GM18498 (cell line): Measurements from ENCODE around the gene OPRL1.

Experiments
- ATAC-seq: cut with Tn5 transposase; IDR thresholded peaks from one replicate; pipeline ENCODE4 v1.9.1; 2021; ENCODE audit warnings: mild to moderate bottlenecking, moderate library complexity; ENCODE audit not compliant: unreplicated experiment

The OPRL1 gene

DNA sequence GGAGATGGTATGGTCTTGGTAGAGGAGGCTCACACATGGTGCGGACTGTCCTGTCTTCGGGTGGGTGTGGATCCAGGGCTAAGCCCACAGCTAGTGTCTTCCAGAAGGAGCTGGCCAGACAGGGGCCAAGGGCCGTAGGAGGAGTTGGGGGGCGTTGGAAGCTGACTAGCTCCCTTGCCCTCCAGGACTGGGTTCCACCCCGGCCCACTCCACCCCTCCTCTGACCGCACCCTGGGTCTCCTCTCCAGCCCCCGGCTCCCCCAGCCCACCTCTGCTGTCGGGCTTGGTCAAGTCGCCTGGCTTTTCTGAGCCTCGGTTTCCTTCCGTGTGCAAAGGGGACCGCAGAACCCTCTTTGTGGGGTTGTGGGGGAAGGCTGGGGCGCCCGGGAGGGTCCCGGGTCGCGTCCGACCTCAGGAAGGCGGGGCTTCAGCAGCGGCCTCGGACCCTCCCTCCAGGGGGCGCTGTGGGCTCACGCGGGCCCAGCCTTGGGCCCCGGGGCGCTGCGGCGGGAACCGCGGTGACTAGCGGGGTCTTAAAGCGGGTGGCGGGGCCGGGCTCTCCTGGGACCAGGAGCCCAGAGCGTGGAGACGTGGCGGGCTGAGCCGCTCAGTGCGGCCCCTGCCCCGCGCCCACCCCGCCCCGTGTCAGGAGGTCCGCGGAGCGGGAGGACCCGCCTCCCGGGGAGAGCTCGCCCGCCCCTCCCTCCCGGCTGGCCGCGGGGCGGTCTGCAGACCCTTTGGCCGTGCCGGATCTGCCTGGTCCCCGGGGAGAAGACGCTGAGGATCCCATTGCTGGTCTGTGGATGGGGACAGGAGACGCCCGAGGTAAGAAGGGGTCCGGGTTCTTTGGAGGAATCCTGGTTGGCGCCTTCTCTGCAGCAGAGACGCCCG, 22.1 kb downstream of the OPRL1 start:
- ATAC-seq: no peak

DNA sequence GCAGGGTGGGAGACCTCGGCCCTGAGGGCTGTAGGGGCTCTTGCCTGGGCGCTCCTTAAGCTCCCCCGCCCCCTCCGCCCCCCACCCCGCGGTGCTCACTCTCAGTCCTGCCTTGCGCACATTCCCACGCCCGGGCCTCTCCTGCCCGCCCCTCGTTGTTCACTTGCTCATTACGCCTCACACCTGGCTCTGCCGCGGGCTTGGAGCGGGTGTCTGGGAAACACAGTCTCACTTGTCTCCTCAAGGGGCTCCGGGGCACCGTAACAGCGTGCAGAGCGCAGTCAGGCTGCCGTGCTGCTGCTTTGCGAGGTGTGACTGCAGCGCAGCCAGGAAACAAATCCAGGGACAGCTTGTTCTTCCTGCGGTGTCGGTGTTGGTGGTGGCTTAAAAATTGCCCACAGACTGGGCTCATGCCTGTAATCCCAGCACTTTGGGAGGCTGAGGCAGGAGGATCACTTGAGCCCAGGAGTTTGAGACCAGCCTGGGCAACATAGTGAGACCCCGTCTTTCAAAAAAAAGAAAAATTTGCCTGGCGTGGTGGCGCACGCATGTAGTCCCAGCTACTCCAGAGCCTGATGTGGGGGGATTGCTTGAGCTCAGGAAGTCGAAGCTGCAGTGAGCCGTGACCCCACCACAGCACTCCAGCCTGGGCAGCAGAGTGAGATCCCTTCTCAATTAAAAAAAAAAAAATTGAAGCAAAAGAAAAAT, 22.9 kb downstream of the OPRL1 start:
- no peak for ATAC-seq

DNA sequence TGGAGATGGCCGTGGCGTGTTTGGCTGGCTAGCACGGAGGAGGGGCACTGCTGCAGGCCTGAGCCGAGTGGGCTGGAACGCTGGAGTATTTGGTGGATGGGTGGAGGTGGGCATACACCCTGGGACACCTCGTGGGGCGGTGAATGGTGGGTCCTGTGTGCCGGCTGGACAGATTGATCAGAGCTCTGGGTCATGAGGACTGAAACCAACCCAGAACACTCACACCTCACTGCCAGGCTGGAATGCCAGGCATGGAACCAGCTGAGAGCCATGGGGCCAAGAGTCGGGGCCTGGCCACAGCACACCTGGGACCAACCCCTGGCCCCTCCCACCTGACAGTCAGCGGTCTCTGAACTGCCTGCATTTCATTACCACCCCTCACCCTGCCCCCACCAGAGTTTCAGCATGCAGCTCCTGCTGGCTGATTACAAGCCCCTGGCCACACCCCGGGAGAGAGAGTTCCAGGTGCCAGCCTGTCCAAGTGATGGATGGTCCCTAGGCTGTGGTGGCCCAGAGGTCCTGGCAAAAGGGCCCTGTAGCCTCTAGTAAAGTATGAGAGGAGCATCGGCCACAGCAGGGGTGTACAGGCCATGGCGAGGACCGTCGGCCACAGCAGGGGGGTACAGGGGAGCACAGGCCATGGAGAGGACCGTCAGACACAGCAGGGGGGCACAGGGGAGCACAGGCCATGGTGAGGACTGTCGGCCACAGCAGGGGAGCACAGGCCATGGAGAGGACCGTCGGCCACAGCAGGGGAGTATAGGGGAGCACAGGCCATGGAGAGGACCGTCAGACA, 24.2 kb downstream of the OPRL1 start:
- ATAC-seq: no peak

DNA sequence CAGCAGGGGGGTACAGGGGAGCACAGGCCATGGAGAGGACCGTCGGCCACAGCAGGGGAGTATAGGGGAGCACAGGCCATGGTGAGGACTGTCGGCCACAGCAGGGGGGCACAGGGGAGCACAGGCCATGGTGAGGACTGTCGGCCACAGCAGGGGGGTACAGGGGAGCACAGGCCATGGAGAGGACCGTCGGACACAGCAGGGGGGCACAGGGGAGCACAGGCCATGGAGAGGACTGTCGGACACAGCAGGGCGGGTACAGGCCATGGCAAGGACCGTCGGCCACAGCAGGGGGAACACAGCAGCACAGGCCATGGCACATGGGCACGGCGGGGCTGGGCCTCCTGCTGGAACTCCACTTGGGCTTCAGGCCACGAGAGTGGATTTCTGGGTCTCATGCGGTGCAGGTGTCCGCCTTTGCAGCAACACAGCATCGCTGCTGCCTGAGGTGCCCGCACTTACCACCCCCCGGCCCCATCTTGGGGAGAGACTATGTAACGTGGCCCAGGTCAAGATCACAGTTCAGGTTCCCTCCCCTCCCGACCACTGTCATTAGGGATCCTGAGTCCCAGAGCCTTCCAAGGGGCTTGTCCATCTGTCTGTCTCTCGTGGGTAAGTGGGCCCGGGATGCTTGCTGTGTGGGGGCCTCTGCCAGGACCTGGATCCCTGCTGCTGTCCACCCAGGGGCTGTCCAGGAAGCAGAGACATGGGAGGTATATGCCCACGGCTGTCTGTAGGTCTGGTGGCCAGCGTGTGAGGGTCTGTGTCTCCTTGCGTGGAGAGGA, 25.0 kb downstream of the OPRL1 start:
- ATAC-seq: no peak

DNA sequence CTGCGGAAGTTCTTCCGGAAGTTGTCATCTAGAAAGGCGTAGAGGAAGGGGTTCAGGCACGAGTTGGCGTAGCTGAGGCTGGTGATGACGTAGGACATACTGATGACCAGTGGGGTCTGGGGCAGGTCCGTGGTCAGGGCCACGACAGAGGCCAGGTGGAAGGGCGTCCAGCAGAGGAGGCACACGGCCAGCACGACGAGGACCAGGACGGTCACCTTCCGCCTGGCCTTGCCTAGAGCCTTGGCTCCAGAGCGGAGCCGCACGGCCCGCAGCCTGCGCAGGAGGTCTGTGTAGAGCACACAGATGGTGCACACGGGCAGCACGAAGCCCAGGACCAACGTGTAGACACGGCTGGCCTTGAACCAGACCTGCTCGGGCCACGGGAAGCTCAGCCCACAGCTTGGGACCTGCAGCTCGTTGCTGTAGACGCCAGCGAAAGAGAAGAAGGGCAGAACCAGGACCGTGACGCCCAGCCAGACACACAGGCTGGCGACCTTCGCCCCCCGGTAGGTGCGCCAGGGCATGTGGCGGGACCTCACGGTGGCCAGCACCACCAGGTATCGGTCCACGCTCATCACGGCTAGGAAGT, 26.1 kb downstream of the OPRL1 start:
- ATAC-seq: no peak

DNA sequence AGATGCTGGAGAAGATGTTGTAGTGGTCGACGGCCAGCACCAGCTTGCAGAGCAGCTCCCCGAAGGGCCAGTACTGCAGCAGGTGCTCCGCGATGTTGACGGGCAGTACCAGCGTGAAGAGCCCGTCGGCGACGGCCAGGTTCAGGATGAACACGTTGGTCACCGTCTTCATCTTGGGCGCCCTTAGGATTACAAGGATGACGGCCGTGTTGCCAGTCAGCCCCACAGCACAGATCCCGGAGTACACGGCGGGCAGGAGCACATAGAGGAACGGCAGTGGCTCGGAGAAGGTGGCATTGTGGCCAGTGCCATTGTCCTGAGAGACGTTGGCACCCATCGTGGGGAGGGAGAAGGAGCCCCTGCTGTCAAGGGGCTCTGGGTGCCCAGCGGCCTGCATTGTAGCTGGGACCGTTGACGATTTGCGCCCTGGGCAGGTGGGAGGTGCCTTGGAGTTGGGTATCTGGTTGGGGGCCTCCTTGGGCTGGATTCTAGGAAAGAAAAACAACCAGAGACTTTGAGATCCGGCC, 26.6 kb downstream of the OPRL1 start:
- ATAC-seq: no peak

DNA sequence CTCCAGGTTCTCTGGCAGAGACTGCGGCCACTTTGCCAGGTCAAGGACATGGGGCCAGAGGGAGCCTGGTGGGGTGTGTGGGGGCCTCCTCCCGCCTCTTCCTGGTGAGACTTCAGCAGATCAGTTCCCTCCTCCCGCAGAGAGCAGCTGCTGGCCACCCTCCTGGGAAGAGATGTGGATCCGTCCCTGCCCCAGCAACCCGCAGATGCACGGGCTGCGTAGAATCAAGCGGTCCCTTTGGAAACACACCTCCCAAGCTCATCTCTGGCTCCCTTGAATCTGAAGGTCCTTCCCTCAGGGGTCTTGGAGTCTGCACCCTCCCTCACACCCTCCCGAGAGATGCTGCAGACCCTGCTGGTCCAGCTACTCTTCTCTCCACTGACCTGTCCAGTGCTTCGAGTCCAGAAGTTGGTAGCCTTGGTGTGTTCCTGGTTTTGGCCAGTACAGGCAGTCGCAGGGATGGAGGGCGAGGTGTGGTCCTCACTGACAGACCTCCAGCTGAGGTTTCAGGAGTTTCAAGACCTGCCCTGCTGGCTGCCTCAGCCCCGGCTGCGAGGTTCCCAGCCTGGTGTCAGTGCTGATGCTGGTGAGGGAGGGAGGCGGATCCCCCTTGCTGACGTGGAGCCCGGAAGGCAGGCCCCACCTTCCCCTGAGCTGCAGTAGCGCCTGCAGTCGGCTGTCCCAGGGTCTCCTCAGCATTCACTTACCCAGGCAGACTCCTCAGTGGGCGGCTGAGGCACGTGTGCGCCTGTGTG, 27.3 kb downstream of the OPRL1 start, which contains the start of gene NPBWR2:
NPBWR2 (minus strand) TSS at position 585 of the 755 bp plus-strand sequence. CDS start 734 bp downstream, outside the sequence.
- ATAC-seq: no peak

DNA sequence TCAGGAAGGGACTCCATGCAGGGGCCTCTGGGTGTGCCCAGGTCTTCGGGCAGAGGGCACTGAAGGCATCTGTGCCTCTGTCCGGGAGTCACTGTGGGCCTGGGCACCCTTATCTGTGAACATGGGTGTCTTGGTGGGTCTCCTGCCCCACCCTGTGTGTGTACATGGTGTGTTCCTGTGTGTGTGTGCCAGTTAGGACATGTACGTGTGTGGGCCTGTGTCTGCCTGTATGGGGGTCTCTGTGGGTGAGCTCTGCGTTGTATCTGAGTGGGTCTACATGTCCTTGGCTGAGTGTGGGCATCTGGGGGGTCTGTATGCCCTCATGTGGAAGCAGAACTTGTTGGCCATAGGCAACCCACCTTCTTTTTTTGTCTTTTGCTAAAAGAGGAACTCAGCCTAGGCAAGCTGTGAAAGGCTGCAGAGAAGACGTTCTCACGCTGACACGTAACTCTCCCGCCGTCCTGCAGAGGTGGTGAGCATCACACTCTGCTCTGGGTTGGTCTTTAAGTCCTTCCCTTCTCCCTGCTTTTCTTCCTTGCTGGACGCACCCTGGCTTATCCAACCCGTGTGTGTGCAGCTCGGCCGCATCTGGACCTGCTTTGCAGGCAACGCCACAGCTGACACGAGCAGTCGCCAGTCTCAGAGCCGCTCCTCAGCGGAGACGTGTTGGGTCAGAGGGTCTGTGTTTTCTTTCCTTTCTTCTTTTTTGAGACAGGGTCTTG, 28.0 kb downstream of the OPRL1 start:
- ATAC-seq: no peak

DNA sequence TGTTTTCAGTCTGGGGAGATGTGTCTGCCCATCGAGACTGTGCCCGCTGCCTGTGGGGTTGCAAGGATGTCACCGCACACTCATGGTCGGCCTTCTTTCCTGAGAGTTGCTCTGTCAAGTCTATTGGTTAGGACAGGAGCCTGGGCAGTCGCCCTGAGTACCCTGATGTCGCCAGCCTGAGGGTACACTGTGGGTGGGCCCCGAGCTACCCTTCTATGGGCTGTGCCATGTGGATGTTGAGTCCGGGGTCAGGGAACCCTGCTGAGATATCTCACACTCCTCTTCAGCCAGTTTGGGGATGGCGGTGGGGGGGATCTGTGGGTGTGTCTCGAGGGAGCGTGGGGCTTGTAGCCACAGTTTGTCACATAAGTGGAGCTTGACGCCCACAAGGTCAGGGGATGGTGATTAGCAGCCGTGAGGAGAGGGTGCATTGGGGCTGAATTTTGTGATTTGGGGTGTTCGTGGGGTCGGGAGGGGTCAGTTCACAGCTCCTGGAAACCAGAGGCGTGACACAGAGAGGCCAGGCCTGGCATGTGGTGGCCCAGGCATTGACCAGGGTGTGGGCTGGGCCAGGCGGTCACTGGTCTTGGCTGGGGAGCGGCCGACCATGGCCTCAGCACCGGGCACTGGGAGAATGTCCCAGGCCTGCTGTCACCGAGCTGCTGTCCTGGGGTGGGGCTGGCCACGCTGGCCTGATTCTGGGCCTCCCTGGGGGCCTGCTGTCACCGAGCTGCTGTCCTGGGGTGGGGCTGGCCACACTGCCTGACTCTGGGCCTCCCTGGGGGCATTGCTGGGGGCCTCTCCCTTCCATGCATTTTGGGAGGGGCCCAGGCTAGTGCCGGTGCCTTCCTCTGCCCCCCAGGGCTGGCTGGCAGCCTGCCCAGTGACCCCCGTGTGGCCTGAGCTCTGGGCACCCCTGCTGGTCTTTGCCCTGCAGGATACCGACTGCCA, 29.1 kb downstream of the OPRL1 start:
- ATAC-seq: no peak

DNA sequence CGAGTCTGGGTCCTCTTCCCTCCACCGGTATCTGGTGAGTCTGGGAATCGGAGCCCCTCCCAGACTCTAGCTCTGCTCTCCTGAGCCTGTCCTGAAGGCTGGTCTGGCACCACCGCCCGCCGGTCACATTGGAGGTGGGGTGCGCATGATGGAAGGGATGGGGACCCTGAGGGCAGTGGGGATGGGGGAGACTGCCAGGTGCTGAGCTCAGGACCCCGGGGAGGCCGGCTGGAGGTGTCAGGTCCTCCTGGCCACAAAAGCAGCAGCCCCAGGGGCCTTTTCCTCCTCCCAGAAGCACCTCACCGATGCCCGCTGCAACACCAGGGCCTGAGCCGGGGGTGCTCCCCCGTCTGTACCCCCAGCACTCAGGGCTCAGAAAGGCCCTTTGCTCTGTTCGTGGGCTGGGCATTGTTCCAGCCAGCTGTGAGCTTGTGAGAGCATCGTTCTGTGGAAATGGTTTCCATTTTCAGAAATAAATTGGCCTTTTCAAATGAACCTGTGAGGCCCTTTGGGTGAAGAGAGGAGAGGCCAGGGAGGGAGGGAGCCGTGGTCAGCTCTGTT, 30.0 kb downstream of the OPRL1 start:
- ATAC-seq: no peak

DNA sequence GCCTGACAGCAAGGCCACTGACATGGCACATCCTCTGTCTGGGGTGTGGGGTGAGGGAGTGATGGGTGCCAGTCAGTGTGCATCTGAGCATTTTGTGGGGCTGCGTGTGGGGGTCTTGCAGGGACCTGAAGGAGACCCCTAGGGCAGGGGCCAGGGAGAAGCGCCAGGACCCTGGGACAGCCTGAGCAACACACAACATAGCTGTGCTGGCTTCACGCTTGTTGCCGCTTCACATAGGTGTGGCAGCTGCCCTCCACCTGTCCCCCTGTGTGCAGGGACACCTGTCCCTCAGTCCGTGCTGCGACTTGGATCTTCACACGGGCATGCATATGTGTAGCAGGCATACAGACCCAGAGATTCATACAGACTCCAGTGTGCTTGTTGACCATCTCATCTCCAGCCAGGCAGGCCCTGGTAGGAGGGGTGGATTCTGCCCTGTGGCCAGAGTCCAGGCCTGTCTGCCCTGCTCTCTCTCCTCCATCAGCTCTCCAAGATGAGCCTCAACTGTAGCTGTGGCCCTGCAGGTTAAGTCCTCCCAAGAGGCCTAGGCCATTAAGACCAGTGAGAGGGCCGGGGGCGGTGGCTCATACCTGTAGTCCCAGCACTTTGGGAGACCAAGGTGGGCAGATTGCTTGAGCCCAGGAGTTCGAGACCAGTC, 30.7 kb downstream of the OPRL1 start:
- ATAC-seq: no peak

DNA sequence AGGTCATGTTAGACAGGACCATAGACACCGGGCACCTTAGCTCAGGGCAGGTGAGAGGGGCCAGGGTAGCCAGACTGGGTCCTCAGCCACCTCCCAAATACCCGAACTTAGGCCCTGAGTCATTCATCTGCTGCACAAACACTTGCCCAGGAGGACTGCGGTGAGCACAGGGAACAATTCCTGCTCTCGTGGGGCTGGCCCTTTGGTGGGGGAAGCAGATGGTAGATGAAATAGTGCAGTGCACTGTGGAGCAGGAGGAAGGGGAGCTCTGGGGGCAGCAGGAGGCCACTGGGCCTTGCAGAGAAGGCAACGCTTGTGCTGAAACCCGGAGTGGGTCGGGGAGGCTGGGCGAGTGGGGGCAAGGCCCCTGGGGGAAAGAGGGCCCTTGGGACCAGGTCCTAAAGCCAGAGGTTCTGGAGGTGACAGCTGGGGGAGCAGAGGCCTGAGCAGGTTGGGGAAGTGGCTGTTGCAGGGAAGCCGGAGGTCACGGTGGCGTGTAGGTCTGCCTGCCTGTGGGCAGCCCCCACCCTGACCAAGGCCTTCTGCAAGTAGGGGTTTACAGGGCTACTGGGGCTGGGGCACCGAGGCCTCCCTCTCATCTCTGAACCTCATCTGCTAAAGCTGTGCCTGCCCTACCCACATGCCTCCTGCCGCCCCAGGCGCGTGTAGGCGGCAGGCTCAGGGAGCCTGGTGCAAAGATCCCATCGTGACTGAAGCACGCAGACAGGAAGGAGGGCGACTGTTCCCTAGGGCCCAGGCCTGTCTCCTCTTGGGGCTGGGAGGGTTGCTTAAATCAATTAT, 32.2 kb downstream of the OPRL1 start:
- no peak for ATAC-seq

DNA sequence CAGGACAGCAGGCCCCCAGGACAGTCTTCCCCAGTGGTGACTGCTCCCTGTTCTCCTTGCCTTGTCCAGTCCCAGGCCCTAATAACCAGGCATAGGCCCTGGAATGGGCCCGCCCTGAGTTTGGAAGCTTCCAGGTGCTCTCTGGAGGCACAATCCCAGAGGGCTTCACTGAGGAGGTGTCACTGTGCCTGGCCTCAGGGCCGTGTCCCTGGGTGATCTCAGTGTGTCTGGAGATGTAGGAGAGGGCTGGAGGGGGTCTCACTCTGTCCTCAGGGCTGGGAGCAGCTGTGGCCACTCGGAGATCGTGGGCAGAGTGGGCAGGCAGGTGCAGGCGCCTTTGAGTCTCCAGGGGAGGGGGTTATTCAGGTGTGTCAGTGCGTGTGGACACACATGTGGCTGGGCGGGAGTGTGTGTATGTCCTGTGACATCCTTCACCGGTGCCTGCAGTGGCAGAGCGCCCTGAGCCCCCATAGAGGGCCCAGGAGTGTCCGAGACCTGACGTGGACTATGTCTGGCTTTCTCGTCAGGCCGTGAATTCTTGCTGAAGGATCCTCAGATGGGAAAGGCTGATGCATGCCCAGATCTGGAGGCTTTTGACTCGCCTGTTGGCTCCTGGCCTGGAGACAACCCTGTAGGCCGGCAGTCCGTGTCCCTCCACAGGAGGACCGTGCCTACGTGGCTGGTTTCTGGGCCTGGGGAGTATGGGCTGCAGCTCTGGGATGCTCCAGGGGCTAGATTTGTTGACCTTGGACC, 33.0 kb downstream of the OPRL1 start:
- no peak for ATAC-seq

DNA sequence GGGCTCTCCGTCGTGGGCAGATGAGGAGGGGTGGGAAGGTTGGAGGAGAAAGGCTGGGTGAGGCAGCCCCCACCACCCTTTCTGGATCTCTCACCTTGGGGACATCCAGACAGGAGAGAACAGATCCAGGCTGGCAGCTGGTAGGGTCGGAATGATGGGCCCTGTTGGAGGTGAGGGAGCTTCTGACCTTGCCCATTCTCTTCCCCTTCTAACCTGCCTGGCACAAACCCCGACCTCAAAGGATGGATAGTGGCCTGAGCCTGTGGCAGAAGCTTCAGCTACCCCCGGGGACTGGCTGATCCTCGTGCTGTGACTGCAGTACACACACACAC, 33.5 kb downstream of the OPRL1 start:
- no peak for ATAC-seq

DNA sequence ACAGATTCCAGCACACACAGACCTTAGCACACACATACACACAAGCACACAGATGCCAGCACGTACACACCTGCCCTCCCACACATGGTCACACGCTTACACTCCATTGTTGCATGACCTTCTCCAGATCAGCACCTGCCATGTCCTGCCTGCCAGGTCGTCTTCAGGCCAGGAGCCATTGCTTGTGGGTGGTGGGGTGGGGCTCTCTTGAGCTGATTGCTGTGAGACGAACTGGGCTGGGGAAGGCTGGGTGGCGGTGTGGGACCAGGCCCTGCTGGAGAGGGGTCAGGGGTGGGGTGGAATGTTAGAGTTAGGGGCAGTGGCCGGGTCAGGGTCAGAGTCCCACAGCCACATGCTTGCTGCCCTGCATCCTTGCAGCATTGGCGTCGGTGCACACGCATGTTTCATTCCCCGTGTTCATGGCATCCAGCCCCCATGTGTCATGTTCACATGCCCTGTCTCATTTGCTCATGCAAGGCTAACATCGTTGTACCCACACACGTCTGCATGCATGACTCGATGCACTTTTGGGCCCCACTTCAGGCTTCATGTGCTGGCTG, 34.0 kb downstream of the OPRL1 start:
- ATAC-seq: no peak
